ENCODE measurements around the gene GPR179.

The GPR179 gene

GRCh38 chr17:38342886-38343607 lies 709 bp downstream of the GPR179 start:
- DNase-seq (ENCODE audit: low read depth in 1 of 2, low spot score in 1 of 2): no peak

- DNase-seq (ENCODE audit: low read depth in 1 of 2, low spot score in 1 of 2): no peak
These were observed 2.6 kb downstream of the GPR179 start for GRCh38 chr17:38341035-38341721.

- no peak for DNase-seq (ENCODE audit: low read depth in 1 of 2, low spot score in 1 of 2)
These were observed 3.9 kb downstream of the GPR179 start for GRCh38 chr17:38339891-38340290.

GRCh38 chr17:38338535-38338934 lies 5.2 kb downstream of the GPR179 start:
- no peak for DNase-seq (ENCODE audit: low read depth in 1 of 2, low spot score in 1 of 2)

- DNase-seq (ENCODE audit: low read depth in 1 of 2, low spot score in 1 of 2): no peak
These were observed 5.7 kb downstream of the GPR179 start for GRCh38 chr17:38338053-38338452.

- DNase-seq (ENCODE audit: low read depth in 1 of 2, low spot score in 1 of 2): no peak
These were observed 6.9 kb downstream of the GPR179 start for GRCh38 chr17:38336838-38337237.

GRCh38 chr17:38334480-38335364 lies 9.0 kb downstream of the GPR179 start:
- DNase-seq (ENCODE audit: low read depth in 1 of 2, low spot score in 1 of 2): no peak

GRCh38 chr17:38333635-38334295 lies 10.0 kb downstream of the GPR179 start:
- DNase-seq (ENCODE audit: low read depth in 1 of 2, low spot score in 1 of 2): no peak

- DNase-seq (ENCODE audit: low read depth in 1 of 2, low spot score in 1 of 2): no peak
These were observed 11.0 kb downstream of the GPR179 start for GRCh38 chr17:38332735-38333134.

- no peak for DNase-seq (ENCODE audit: low read depth in 1 of 2, low spot score in 1 of 2)
These were observed 12.8 kb downstream of the GPR179 start for GRCh38 chr17:38330941-38331411.

GRCh38 chr17:38329808-38330730 lies 13.7 kb downstream of the GPR179 start:
- DNase-seq (ENCODE audit: low read depth in 1 of 2, low spot score in 1 of 2): no peak

GRCh38 chr17:38329284-38329683 lies 14.5 kb downstream of the GPR179 start:
- DNase-seq (ENCODE audit: low read depth in 1 of 2, low spot score in 1 of 2): no peak

- no peak for DNase-seq (ENCODE audit: low read depth in 1 of 2, low spot score in 1 of 2)
These were observed 15.1 kb downstream of the GPR179 start for GRCh38 chr17:38328620-38329019.

- no peak for DNase-seq (ENCODE audit: low read depth in 1 of 2, low spot score in 1 of 2)
These were observed 15.8 kb downstream of the GPR179 start for GRCh38 chr17:38327936-38328335.

- DNase-seq (ENCODE audit: low read depth in 1 of 2, low spot score in 1 of 2): no peak
These were observed 16.6 kb downstream of the GPR179 start for GRCh38 chr17:38326996-38327792.

GRCh38 chr17:38325221-38325851 lies 18.4 kb downstream of the GPR179 start:
- DNase-seq (ENCODE audit: low read depth in 1 of 2, low spot score in 1 of 2): no peak

GRCh38 chr17:38324772-38325171 lies 19.0 kb downstream of the GPR179 start:
- DNase-seq (ENCODE audit: low read depth in 1 of 2, low spot score in 1 of 2): no peak

- DNase-seq (ENCODE audit: low read depth in 1 of 2, low spot score in 1 of 2): no peak
These were observed 19.5 kb downstream of the GPR179 start for GRCh38 chr17:38324141-38324697.

Measured in stimulated activated CD4-positive, alpha-beta T cell treated with anti-CD3 and anti-CD28 coated beads, Interleukin-15, amount 100 ng/mL, for 1 hour (primary cell).